SH-SY5Y (cell line): ENCODE measurements around the gene CABP4.

Source experiments
- GATA2 ChIP-seq: IDR thresholded peaks from 2 replicates; pipeline ENCODE4 v1.6.1; 2011; ENCODE audit warnings: mild to moderate bottlenecking, low read depth, low read length
- GATA3 ChIP-seq: IDR thresholded peaks from 2 replicates; pipeline ENCODE4 v1.6.1; 2011; ENCODE audit warnings: low read depth, mild to moderate bottlenecking, low read length, moderate library complexity

GRCh38 chr11:67429722-67430121, 25.4 kb upstream of the CABP4 start:
- TF ChIP-seq GATA3 (no peak), GATA2 (no peak)
